DOHH2 (cell line): ENCODE measurements around the gene TGM6.

Experiments
- H3F3A ChIP-seq: fragments of 200-600 bp; sonication (generic), shearing (Covaris generic); 2 replicates; pipeline ENCODE4 v1.6.0; 2016; ENCODE audit warnings: antibody characterized with exemption, mild to moderate bottlenecking; ENCODE audit not compliant: control insufficient read depth, insufficient read depth
- H3K27ac ChIP-seq: fragments of 200-600 bp; sonication (generic); 2 replicates; pipeline ENCODE4 v1.5.1; 2014; ENCODE audit warnings: low read depth, mild to moderate bottlenecking, low read length, moderate library complexity
- H3K27me3 ChIP-seq: fragments of 200-600 bp; sonication (generic); 2 replicates; pipeline ENCODE4 v1.6.1; 2014; ENCODE audit warnings: mild to moderate bottlenecking, low read length, mixed read lengths; ENCODE audit not compliant: control insufficient read depth
- H3K36me3 ChIP-seq: fragments of 200-600 bp; sonication (generic); 2 replicates; pipeline ENCODE4 v1.6.1; 2014; ENCODE audit warnings: mild to moderate bottlenecking, low read length, moderate library complexity, mixed read lengths; ENCODE audit not compliant: control insufficient read depth
- H3K4me1 ChIP-seq: fragments of 200-600 bp; sonication (generic); 2 replicates; pipeline ENCODE4 v1.6.1; 2014; ENCODE audit warnings: mild to moderate bottlenecking, low read length, mixed read lengths; ENCODE audit not compliant: control insufficient read depth
- H3K4me2 ChIP-seq: fragments of 200-600 bp; sonication (generic); 2 replicates; pipeline ENCODE4 v1.6.0; 2014; ENCODE audit warnings: mild to moderate bottlenecking, low read length, moderate library complexity
- H3K4me3 ChIP-seq: fragments of 200-600 bp; sonication (generic); 2 replicates; pipeline ENCODE4 v1.5.1; 2014; ENCODE audit warnings: mild to moderate bottlenecking, low read length, mixed read lengths
- H3K79me2 ChIP-seq: fragments of 200-600 bp; sonication (generic); 2 replicates; pipeline ENCODE4 v1.6.1; 2014; ENCODE audit warnings: mild to moderate bottlenecking, low read length, mixed read lengths; ENCODE audit not compliant: control insufficient read depth
- H3K9me2 ChIP-seq: fragments of 200-600 bp; sonication (generic); replicated peaks from 2 replicates; pipeline ENCODE4 v1.6.1; 2014; ENCODE audit warnings: mild to moderate bottlenecking, low read length, mixed read lengths; ENCODE audit not compliant: control insufficient read depth
- H3K9me3 ChIP-seq: fragments of 200-600 bp; sonication (generic); 2 replicates; pipeline ENCODE4 v1.6.1; 2014; ENCODE audit warnings: antibody characterized with exemption, low read length, mixed read lengths; ENCODE audit not compliant: control insufficient read depth, insufficient read depth
- H4K20me1 ChIP-seq: fragments of 200-600 bp; sonication (generic); 2 replicates; pipeline ENCODE4 v1.6.0; 2014; ENCODE audit warnings: low read depth, mild to moderate bottlenecking, antibody characterized with exemption, low read length, moderate library complexity; ENCODE audit not compliant: control insufficient read depth, insufficient read depth
- CTCF ChIP-seq: fragments of 200-600 bp; sonication (generic); IDR thresholded peaks from one replicate; pipeline ENCODE4 v1.5.1; 2014; ENCODE audit warnings: antibody characterized with exemption, mild to moderate bottlenecking, low read depth, low read length; ENCODE audit not compliant: poor library complexity, severe bottlenecking
- EZH2phosphoT487 ChIP-seq: fragments of 200-600 bp; sonication (generic); IDR thresholded peaks from 2 replicates; pipeline ENCODE4 v1.6.1; 2017; ENCODE audit warnings: borderline replicate concordance, mild to moderate bottlenecking, antibody characterized with exemption, low read length, moderate library complexity, mixed read lengths

The TGM6 gene

DNA sequence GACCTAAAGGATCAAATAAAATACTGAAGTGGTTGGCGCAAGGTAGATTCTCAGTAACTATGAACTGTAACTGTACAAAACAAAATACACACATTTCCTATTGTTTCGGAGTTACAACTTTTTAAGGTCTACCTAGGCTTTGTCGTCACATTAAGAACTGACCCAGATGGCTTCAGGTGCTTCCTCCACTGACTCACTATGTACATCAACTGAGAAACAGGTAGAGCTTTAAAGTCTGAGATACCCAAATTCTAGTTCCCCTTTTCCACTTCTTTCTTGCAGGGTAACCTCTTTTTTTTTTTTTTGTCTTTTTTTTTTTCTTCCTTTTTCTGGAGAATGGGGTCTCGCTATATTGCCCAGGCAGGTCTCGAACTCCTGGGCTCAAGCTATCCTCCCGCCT is 84.4 kb downstream of the TGM6 start:
- Histone ChIP-seq H4K20me1 (peaks cover 61% of the 10 kb centered on the region), H3K4me1 (peaks cover 25% of the 10 kb centered on the region), H3K9me3 (no peaks in the 10 kb centered on the region), H3K36me3 (peaks cover 100% of the 10 kb centered on the region), H3K4me2 (no peak overlapping the region), H3K27ac (no peak overlapping the region), H3K4me3 (no peak overlapping the region), H3K27me3 (no peaks in the 10 kb centered on the region), H3K79me2 (peaks cover 51% of the 10 kb centered on the region), H3K9me2 (no peaks in the 10 kb centered on the region), H3F3A (peaks cover 73% of the 10 kb centered on the region)
- TF ChIP-seq EZH2phosphoT487 (no peak), CTCF (no peak)

- Histone ChIP-seq H3K9me2 (no peaks in the 10 kb centered on the region), H4K20me1 (peaks cover 58% of the 10 kb centered on the region), H3K79me2 (peaks cover 72% of the 10 kb centered on the region), H3K36me3 (peaks cover 85% of the 10 kb centered on the region), H3K9me3 (no peaks in the 10 kb centered on the region), H3K4me2 (peak overlapping the region; percentile 75; the same call in 1 of the 2 replicates), H3F3A (peaks cover 60% of the 10 kb centered on the region), H3K27me3 (no peaks in the 10 kb centered on the region), H3K4me1 (peaks cover 41% of the 10 kb centered on the region), H3K27ac (no peak overlapping the region), H3K4me3 (no peak overlapping the region)
- no peak for TF ChIP-seq EZH2phosphoT487
- TF ChIP-seq CTCF = no peak
Observed at GRCh38 chr20:2467412-2467811, 86.7 kb downstream of the TGM6 start.

DNA sequence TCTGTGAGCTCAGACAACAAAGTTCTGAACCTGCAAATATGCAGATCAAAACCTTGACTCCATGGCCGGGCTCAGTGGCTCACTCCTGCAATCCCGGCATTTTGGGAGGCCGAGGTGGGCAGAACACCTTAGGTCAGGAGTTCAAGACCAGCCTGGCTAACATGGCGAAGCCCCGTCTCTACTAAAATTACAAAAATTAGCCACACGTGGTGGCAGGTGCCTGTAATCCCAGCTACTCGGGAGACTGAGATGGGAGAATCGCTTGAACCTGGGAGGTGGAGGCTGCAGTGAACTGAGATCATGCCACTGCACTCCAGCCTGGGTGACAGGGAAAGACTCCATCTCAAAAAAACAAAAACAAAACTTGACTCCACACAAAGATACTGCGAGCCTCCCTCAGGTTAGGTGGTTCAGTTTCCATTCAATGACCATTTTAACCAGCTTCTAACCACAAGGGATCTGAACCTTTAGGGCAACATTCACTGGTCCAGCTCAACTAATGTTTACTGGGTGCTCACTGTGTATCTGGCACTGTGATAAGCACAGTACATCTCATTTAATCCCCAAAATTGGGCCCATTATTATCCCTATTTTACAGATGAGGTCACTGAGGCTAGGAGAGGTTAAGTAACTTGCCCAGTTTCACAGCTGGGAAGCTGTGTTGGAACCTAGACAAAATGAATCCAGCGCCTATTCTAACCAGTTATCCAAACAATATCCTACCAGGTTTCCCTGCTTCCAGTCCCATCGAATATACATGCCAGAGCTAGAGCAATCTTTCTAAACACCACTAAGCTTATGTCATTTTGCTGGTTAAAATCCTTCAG is 88.1 kb downstream of the TGM6 start:
- H3K27me3 ChIP-seq = no peaks in the 10 kb centered on the region
- no peaks in the 10 kb centered on the region for H3K9me3 ChIP-seq
- no peak for TF ChIP-seq EZH2phosphoT487
- no peak for TF ChIP-seq CTCF
- peaks cover 54% of the 10 kb centered on the region for H3F3A ChIP-seq
- peak overlapping the region; percentile 75 for H3K4me2 ChIP-seq
- no peaks in the 10 kb centered on the region for H3K9me2 ChIP-seq
- H3K27ac ChIP-seq = no peak overlapping the region
- peaks cover 71% of the 10 kb centered on the region for H3K36me3 ChIP-seq
- peaks cover 77% of the 10 kb centered on the region for H3K79me2 ChIP-seq
- H4K20me1 ChIP-seq = peaks cover 44% of the 10 kb centered on the region
- H3K4me3 ChIP-seq = peak overlapping the region; percentile 97
- peaks cover 55% of the 10 kb centered on the region for H3K4me1 ChIP-seq
